ENCODE measurements around the gene RBPJL. TPM values are rescaled to one million over a fixed set of nuclear protein-coding genes. Genes with fewer than 3 reads are reported as not detected.

RBPJL gene
- total RNA-seq, 3 donors from 2014 or later, result not detected

- DNase-seq (ENCODE audit: low spot score in 2 of 2), result no peak
- peak overlapping the region in 1 of 2 donors; percentile 5 for H3K27ac ChIP-seq
- H3K4me3 ChIP-seq, result no peak overlapping the region
- no peaks in the 10 kb centered on the region for H3K36me3 ChIP-seq
- no peaks in the 10 kb centered on the region for H3K27me3 ChIP-seq
- no peaks in the 10 kb centered on the region for H3K9me3 ChIP-seq
- intact Hi-C loops (cut with DNase I; ENCODE audit: low total_unique reads), result loop anchor here (5.0 kb wide), 1 partner anchor 124 kb away; no protein-coding TSS in a partner anchor
- H3K4me1 ChIP-seq, result no peaks in the 10 kb centered on the region
- TF ChIP-seq POLR2A (IDR thresholded peaks at IDR 0.05) (no peak), CTCF (IDR thresholded peaks at IDR 0.05) (no peak), POLR2AphosphoS5 (IDR thresholded peaks at IDR 0.05) (no peak)
Observed at GRCh38 chr20:45323731-45324130, 17.1 kb downstream of the RBPJL start.

GRCh38 chr20:45325371-45325770 is 18.7 kb downstream of the RBPJL start:
- DNase-seq (ENCODE audit: low spot score in 2 of 2), result no peak
- Histone ChIP-seq H3K4me3 (no peak overlapping the region), H3K9me3 (no peaks in the 10 kb centered on the region), H3K27me3 (no peaks in the 10 kb centered on the region), H3K36me3 (no peaks in the 10 kb centered on the region), H3K27ac (peak overlapping the region in 1 of 2 donors; percentile 40), H3K4me1 (no peaks in the 10 kb centered on the region)
- intact Hi-C loops (cut with DNase I; ENCODE audit: low total_unique reads), result no loop called here
- TF ChIP-seq CTCF (IDR thresholded peaks at IDR 0.05) (no peak), POLR2AphosphoS5 (IDR thresholded peaks at IDR 0.05) (peak in 1 of 3 donors; percentile 41)

GRCh38 chr20:45328451-45328850 is 21.8 kb downstream of the RBPJL start:
- no peak for DNase-seq (ENCODE audit: low spot score in 2 of 2)
- intact Hi-C loops (cut with DNase I; ENCODE audit: low total_unique reads), result no loop called here
- no peaks in the 10 kb centered on the region for H3K27me3 ChIP-seq
- peak overlapping the region; percentile 59 to 76 for H3K27ac ChIP-seq
- no peaks in the 10 kb centered on the region for H3K36me3 ChIP-seq
- H3K9me3 ChIP-seq, result no peaks in the 10 kb centered on the region
- TF ChIP-seq CTCF (IDR thresholded peaks at IDR 0.05) (no peak), POLR2AphosphoS5 (IDR thresholded peaks at IDR 0.05) (peak in 1 of 3 donors; percentile 28)
- H3K4me3 ChIP-seq, result no peak overlapping the region
- H3K4me1 ChIP-seq, result no peaks in the 10 kb centered on the region

DNA sequence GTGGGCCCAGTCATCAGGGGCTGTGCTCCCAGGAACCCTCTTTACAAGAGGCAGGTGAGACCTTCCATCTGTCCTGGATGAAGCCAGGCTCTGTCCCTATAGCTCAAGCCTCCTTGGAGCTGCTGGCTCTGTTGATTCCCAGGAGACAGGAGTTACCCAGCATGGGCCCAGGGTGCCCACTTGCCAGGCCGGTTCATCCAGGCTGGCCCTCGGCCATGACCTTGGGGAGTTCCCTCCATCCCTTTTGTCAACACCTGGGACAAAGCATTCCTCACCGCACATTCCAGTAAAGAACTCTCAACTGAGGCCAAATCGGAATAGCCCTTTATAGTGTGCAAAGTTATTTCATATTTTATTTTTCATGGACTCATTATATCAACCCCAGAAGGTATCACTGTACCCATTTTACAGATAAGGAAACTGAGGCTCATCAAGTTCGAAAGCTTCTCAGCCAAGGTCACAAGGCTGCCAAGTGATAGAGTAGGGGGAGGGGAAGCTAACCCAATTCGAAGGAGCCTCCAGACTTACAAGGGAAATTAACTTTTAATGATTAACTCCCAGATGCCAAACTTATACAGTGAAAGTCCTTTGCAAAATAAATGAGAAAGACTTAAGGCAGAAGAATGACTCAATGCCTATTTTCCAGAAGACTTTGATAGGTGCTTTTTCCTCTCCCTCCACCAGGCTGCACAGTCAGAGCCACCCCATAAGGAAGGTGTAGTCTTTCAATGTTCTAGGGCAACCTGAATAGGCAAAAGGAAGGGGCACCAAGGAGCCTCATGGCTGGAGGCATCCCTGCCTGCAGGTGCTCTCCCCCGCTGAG is 23.1 kb downstream of the RBPJL start:
- H3K9me3 ChIP-seq, result no peaks in the 10 kb centered on the region
- intact Hi-C loops (cut with DNase I; ENCODE audit: low total_unique reads), result no loop called here
- H3K27ac ChIP-seq, result peak overlapping the region; percentile 59 to 76
- peak in 1 of 2 donors; percentile 88 for DNase-seq (ENCODE audit: low spot score in 2 of 2)
- no peak overlapping the region for H3K4me3 ChIP-seq
- no peak for TF ChIP-seq CTCF (IDR thresholded peaks at IDR 0.05)
- TF ChIP-seq POLR2AphosphoS5 (IDR thresholded peaks at IDR 0.05), result peak; percentile 33 to 74 (median 66)
- no peaks in the 10 kb centered on the region for H3K4me1 ChIP-seq
- no peaks in the 10 kb centered on the region for H3K36me3 ChIP-seq
- H3K27me3 ChIP-seq, result no peaks in the 10 kb centered on the region

DNA sequence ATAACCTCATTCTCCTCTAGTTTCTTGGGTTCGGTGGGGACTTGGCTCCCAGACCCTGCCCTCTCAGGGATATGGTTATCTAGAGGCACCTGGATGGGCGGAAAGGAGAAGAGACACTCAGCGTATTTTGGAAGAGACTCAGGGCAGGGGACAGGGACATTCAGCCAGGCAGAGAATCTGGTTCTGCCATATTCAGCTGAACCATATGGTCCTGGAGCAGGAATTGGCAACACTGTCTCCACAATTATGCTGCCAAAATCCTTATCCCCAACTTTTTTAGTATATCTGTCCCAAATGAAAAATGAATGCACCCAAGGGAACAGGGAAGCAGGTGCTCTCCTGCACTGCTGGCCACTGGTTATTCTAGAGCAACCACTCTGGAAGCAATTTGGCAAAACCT is 23.8 kb downstream of the RBPJL start:
- intact Hi-C loops (cut with DNase I; ENCODE audit: low total_unique reads), result no loop called here
- Histone ChIP-seq H3K4me1 (no peaks in the 10 kb centered on the region), H3K36me3 (no peaks in the 10 kb centered on the region), H3K9me3 (no peaks in the 10 kb centered on the region), H3K27me3 (no peaks in the 10 kb centered on the region), H3K4me3 (no peak overlapping the region), H3K27ac (peak overlapping the region; percentile 59 to 76)
- TF ChIP-seq CTCF (IDR thresholded peaks at IDR 0.05) (no peak), POLR2AphosphoS5 (IDR thresholded peaks at IDR 0.05) (no peak), POLR2A (IDR thresholded peaks at IDR 0.05) (no peak)
- DNase-seq (ENCODE audit: low spot score in 2 of 2), result no peak
